AG09309 (cell line): ENCODE data around the gene EDN2.

Source experiments
- DNase-seq: peaks from one replicate; pipeline ENCODE4 v3.0.0-alpha.2; 2010; ENCODE audit warnings: low read depth
- H3K4me3 ChIP-seq: 2 replicates; pipeline ENCODE4 v1.5.1; 2011; ENCODE audit warnings: mild to moderate bottlenecking, low read depth, low read length, moderate library complexity; ENCODE audit not compliant: control insufficient read depth
- CTCF ChIP-seq: IDR thresholded peaks from 2 replicates; pipeline ENCODE4 v1.5.1; 2011; ENCODE audit warnings: mild to moderate bottlenecking, low read depth, low read length, inconsistent platforms; ENCODE audit not compliant: insufficient read depth, control insufficient read depth; ENCODE audit errors: missing control alignments

EDN2 gene

GRCh38 chr1:41510531-41511238 is 26.2 kb upstream of the EDN2 start:
- no peak for DNase-seq
- H3K4me3 ChIP-seq = no peak overlapping the region
- no peak for TF ChIP-seq CTCF

- no peak for DNase-seq
- no peak overlapping the region for H3K4me3 ChIP-seq
- no peak for TF ChIP-seq CTCF
These were observed 24.8 kb upstream of the EDN2 start for GRCh38 chr1:41509270-41509671.

GRCh38 chr1:41508290-41508689 is 23.8 kb upstream of the EDN2 start:
- H3K4me3 ChIP-seq = no peak overlapping the region
- no peak for DNase-seq
- no peak for TF ChIP-seq CTCF

GRCh38 chr1:41507836-41508235 is 23.4 kb upstream of the EDN2 start:
- H3K4me3 ChIP-seq = no peak overlapping the region
- no peak for DNase-seq
- TF ChIP-seq CTCF = no peak

- H3K4me3 ChIP-seq = no peak overlapping the region
- no peak for TF ChIP-seq CTCF
- DNase-seq = no peak
These were observed 22.7 kb upstream of the EDN2 start for GRCh38 chr1:41507110-41507720.

GRCh38 chr1:41504114-41505035 is 19.9 kb upstream of the EDN2 start:
- no peak for TF ChIP-seq CTCF
- DNase-seq = no peak
- no peak overlapping the region for H3K4me3 ChIP-seq
